AG04449 (cell line): Measurements from ENCODE around the gene KPNA2.
A peak's percentile ranks its signal among the peaks of the same experiment; 100 is the strongest.
"Not testable (repeated sequence)": the region's sequence is repeated elsewhere in the genome, so short reads cannot be mapped to it uniquely, and the experiment has no call there.

Experiments used
- CTCF ChIA-PET: fragments of 350-600 bp; formaldehyde crosslinking; extraction: SDS; loops from one replicate; lab custom pipeline; 2021; ENCODE audit warnings: antibody characterized with exemption; lab: Yijun Ruan, JAX
- POLR2A ChIA-PET: fragments of 400-600, 350-600 bp; formaldehyde crosslinking; extraction: SDS; loops from one replicate; lab custom pipeline; 2020; ENCODE audit warnings: antibody characterized with exemption, inconsistent platforms; lab: Yijun Ruan, JAX
- DNase-seq: peaks from one replicate; pipeline ENCODE4 v3.0.0-alpha.2; 2010; ENCODE audit warnings: low read depth, low spot score
- H3K4me3 ChIP-seq: 2 replicates; pipeline ENCODE4 v1.5.1; 2011; ENCODE audit warnings: low read depth, mild to moderate bottlenecking, control low read depth, low read length
- TF ChIP-seq, protein P1 (sequence below): IDR thresholded peaks from one replicate; pipeline ENCODE4 v1.5.1; 2011; ENCODE audit warnings: mild to moderate bottlenecking, moderate library complexity, low read length, control low read depth, inconsistent platforms; ENCODE audit not compliant: insufficient read depth; ENCODE audit errors: missing control alignments

Gene KPNA2

DNA sequence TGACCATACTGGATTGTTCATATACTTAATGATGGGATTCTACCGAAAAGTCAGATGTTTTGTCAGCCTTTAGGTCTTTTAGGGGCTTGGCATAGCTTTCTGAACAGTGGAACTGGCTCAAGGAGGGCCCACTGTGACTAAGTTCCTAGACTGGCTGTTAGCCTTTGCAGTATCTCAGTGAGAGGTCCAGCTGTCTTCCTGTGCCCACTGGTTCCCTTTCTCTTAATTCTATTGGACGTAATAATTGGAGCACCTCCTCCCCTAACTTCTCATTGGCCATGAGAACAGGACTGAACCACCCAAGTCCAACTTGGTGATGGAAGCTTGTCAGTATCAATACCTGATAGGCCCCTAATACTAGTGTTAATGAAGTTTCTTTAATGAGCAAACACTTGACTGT, 13.5 kb downstream of the KPNA2 start:
- ChIA-PET CTCF (no interaction called here), POLR2A (interaction anchor here (0.7 kb wide), 1 partner anchor 263 kb away, joined by 3 read pairs; no protein-coding TSS in a partner anchor)
- no peak for DNase-seq
- H3K4me3 ChIP-seq: no peak overlapping the region
- TF ChIP-seq, protein P1, sequence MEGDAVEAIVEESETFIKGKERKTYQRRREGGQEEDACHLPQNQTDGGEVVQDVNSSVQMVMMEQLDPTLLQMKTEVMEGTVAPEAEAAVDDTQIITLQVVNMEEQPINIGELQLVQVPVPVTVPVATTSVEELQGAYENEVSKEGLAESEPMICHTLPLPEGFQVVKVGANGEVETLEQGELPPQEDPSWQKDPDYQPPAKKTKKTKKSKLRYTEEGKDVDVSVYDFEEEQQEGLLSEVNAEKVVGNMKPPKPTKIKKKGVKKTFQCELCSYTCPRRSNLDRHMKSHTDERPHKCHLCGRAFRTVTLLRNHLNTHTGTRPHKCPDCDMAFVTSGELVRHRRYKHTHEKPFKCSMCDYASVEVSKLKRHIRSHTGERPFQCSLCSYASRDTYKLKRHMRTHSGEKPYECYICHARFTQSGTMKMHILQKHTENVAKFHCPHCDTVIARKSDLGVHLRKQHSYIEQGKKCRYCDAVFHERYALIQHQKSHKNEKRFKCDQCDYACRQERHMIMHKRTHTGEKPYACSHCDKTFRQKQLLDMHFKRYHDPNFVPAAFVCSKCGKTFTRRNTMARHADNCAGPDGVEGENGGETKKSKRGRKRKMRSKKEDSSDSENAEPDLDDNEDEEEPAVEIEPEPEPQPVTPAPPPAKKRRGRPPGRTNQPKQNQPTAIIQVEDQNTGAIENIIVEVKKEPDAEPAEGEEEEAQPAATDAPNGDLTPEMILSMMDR: no peak

DNA sequence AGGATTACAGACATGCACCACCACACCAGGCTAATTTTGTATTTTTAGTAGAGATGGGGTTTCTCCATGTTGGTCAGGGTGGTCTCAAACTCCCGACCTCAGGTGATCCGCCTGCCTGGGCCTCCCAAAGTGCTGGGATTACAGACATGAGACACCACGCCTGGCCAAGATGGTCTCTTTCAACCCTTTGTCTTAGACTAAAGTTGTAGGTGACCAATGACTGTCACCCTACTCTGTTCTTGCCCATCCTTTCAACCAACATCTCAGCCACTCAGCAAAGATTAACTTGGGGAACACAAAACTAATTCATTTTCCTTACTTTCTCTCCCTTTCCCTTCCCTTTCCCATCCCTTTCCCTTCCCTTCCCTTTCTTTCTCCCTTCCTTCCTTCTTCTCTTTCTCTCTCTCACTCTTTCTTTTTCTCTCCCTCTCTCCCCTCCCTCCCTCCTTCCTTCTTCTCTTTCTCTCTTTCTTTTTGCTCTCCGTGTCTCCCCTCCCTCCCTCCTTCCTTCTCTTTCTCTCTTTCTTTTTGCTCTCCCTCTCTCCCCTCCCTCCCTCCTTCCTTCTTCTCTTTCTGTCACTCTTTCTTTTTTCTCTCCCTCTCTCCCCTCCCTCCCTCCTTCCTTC, 14.4 kb downstream of the KPNA2 start:
- H3K4me3 ChIP-seq, CTCF ChIA-PET, POLR2A ChIA-PET, DNase-seq: not testable (repeated sequence)

DNA sequence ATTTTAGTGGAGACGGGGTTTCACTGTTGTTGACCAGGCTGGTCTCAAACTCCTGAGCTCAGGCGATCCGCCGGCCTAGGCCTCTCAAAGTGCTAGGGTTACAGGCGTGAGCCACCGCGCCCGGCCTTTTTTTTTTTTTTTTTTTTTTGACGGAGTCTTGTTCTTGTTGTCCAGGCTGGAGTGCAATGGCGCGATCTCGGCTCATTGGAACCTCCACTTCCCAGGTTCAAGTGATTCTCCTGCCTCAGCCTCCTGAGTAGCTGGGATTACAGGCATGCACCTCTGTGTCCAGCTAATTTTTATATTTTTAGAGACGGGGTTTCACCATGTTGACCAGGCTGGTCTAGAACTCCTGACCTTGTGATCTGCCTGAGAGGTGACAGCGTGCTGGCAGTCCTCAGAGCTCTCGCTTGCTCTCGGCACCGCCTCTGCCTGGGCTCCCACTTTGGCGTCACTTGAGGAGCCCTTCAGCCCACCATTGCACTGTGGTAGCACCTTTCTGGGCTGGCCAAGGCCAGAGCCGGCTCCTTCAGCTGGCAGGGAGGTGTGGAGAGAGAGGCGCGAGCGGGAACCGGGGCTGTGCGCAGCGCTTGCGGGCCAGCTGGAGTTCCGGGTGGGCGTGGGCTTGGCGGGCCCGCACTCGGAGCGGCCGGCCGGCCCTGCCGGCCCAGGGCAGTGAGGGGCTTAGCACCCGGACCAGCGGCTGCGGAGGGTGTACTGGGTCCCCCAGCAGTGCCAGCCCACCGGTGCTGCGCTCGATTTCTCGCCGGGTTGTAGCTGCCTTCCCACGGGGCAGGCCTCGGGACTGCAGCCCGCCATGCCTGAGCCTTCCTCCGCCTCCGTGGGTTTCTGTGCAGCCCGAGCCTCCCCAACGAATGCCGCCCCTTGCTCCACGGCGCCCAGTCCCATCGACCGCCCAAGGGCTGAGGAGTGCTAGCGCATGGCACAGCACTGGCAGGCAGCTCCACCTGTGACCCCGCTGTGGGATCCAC, 16.1 kb downstream of the KPNA2 start:
- POLR2A ChIA-PET: interaction anchor here (0.9 kb wide), 1 partner anchor 14 kb away, joined by 3 read pairs; no protein-coding TSS in a partner anchor
- CTCF ChIA-PET: interaction anchor here (0.6 to 2.6 kb wide), 3 partner anchors 11 to 150 kb away, joined by 3 to 9 read pairs (median 7); no protein-coding TSS in a partner anchor
- not testable (repeated sequence) for DNase-seq, H3K4me3 ChIP-seq

DNA sequence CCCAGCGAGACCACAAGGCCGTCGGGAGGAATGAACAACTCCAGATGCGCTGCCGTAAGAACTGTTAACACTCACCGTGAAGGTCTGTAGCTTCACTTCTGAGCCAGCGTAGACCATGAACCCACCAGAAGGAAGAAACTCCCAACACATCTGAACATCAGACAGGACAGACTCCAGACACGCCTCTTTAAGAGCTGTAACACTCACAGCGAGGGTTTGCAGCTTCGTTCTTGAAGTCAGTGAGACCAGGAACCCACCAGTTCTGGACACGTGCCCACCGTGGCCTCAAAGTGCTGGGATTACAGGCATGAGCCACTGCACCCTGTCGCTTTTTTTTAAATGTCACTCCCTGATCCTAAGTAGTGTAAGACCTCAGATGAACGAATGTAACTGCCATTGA, 17.3 kb downstream of the KPNA2 start:
- POLR2A ChIA-PET: no interaction called here
- CTCF ChIA-PET: interaction anchor here (1.0 to 2.6 kb wide), 3 partner anchors 12 to 148 kb away, joined by 3 to 9 read pairs (median 7); no protein-coding TSS in a partner anchor
- no peak overlapping the region for H3K4me3 ChIP-seq
- no peak for DNase-seq
- TF ChIP-seq, protein P1: no peak

DNA sequence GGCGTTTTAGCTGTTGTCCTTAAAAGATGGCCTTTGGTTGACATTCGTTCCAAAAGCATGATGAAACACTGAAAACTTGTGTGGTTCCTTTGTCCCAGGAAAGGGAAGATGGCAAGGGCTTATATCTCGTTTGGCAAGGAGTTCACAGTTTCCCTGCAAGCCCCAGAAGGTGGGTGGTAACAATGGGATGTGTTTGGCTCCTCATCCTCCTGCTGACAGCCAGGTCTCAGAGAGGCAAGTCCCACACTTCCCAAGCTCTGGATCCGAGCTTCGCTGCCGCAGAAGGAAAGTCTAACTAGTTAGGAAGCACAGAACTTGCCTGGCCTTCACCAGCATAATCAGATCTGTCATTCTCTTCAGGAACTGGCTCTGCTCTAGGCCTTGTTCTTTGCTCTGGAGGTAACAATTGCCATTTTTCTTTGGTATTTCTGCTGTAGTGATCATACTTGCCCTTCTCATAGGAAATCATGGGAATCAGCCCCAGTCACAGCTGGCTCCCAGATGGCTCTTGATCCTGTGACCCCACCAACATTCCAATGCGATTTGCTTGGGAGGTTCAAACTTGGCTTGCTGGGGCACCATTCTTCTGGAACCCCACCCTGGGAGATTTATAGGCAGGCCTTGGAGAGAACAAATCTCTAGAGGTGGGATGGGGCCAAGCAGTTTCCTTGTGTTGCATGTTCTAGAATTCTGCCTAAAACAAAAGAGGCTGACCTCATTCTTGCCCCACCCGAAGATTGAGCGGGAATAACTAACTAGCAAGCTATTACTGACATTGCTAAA, 17.9 kb downstream of the KPNA2 start:
- ChIA-PET CTCF (interaction anchor here (1.0 to 2.2 kb wide), 4 partner anchors 17 to 152 kb away, joined by 3 to 7 read pairs (median 5); no protein-coding TSS in a partner anchor), POLR2A (interaction anchor here (1.6 kb wide), 1 partner anchor 18 kb away, joined by 5 read pairs; the partner anchor contains the start of gene KPNA2)
- TF ChIP-seq, protein P1: no peak
- no peak overlapping the region for H3K4me3 ChIP-seq
- DNase-seq: no peak

DNA sequence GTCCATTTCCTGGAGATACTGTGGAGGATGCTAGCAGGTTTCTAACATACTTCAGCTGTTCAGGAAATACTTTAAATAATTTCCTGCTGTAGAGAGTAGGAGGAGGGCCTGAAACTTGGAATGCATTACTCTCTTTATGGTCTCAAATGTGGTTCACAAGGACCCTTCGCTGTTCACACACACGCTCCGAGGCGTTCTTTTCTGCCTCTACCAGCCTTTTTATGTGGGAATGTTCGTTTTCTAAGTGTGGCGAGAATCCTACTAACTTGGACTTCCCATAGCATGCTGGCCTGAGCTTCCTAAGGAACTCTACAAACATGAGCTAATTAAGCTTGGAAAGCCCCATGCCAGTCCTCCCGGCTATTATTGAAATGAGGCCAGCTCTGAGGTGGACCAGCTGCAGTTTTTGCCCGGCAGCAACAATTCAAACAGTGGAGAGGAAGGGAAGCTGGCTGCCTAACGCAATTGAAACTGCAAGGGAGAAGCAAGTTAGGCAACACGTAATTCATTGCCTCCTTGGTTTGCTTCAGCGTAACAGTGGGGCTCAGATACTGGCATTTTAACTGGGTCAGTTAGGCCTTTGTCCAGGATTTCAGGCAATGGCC, 18.9 kb downstream of the KPNA2 start:
- DNase-seq: no peak
- ChIA-PET POLR2A (interaction anchor here (1.6 kb wide), 1 partner anchor 19 kb away, joined by 5 read pairs; the partner anchor contains the start of gene KPNA2), CTCF (interaction anchor here (1.6 to 2.2 kb wide), 2 partner anchors 146 to 151 kb away, joined by 7 read pairs; no protein-coding TSS in a partner anchor)
- H3K4me3 ChIP-seq: peak overlapping the region; percentile 36
- TF ChIP-seq, protein P1: no peak
